Stimulated activated CD8-positive, alpha-beta memory T cell treated with anti-CD3 and anti-CD28 coated beads, Interleukin-7, amount 100 ng/mL, for 24 hours (primary cell): ENCODE data around the gene CRIP2.

Experiments used
- DNase-seq: peaks from one replicate; pipeline ENCODE4 v3.0.0-alpha.2; 2020; ENCODE audit warnings: low read depth

Gene CRIP2

GRCh38 chr14:105487986-105488777, 13.6 kb downstream of the CRIP2 start:
- no peak for DNase-seq

- no peak for DNase-seq
These were observed 14.3 kb downstream of the CRIP2 start for GRCh38 chr14:105488781-105489541.

- peak; percentile 63 for DNase-seq
These were observed 15.1 kb downstream of the CRIP2 start for GRCh38 chr14:105489542-105490266.

- DNase-seq: no peak
These were observed 15.6 kb downstream of the CRIP2 start for GRCh38 chr14:105490267-105490571.

- peak; percentile 96 for DNase-seq
These were observed 16.1 kb downstream of the CRIP2 start, which contains the start of gene TEDC1 for GRCh38 chr14:105490572-105491365. TSS of gene TEDC1 (plus strand) at chr14:105491246. CDS start at chr14:105491376, 130 bp downstream.

- peak; percentile 82 for DNase-seq
These were observed 16.8 kb downstream of the CRIP2 start for GRCh38 chr14:105491366-105491973.

- DNase-seq: no peak
These were observed 17.7 kb downstream of the CRIP2 start for GRCh38 chr14:105492031-105492970.

GRCh38 chr14:105492971-105493871, 18.6 kb downstream of the CRIP2 start:
- no peak for DNase-seq

- no peak for DNase-seq
These were observed 19.4 kb downstream of the CRIP2 start for GRCh38 chr14:105493921-105494605.

- DNase-seq: no peak
These were observed 19.9 kb downstream of the CRIP2 start for GRCh38 chr14:105494606-105494929.

GRCh38 chr14:105495101-105495989, 20.7 kb downstream of the CRIP2 start:
- DNase-seq: no peak

- no peak for DNase-seq
These were observed 21.6 kb downstream of the CRIP2 start for GRCh38 chr14:105495990-105496830.

- DNase-seq: no peak
These were observed 22.4 kb downstream of the CRIP2 start for GRCh38 chr14:105496831-105497591.

GRCh38 chr14:105497671-105498429, 23.2 kb downstream of the CRIP2 start:
- no peak for DNase-seq
